ENCODE data around the gene ZAP70.

The ZAP70 gene

DNA sequence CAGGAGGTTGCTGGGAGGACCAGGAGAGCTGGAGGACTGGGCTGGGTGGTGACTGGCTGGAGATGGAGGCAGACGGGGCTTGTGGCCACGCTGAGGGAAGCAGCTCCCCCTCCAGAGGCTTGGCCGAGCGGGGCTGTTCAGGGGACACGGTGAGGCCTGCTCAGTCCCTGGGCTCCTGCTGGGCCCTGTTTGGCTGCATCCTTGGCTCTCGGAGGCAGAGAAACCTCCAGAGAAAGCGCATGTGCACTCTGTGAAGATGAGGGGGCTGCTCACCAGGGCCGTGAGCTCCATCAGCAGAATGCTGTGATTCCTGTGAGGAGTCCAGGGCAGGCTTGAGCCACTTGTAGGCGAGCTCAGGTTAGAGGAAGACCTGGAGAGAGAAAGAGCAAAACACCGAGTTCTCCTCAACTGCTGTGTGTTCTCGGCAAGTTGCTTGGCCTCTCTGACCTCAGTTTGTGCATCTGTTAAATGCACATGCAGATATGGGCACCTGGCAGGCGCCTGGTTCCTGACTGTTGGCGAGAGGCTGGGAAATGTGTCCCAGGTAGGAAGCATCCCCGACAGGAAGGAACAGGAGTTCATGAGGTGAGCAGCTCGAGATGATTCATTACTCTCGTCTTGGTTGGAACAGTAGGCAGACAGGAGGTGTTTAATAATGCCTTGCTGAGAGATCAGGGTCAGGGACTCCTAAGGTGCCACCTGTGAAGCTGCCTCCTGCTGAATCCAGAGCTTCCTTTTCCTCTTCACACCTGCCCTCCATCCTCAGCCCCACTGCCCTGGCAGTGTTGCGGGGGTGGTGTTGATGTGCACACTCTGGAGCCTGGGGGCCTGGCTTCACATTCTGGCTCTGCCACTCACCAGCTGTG lies 941 bp downstream of the ZAP70 start:
- H3F3A ChIP-seq (ENCODE audit: low read depth) = peaks cover 4% of the 10 kb centered on the region; the same call in 1 of the 2 replicates
- no peaks in the 10 kb centered on the region for H3K9me3 ChIP-seq (ENCODE audit: insufficient read depth, low read depth, low read length)
- peak overlapping the region; percentile 92 for H3K4me2 ChIP-seq (ENCODE audit: low read depth, low read length, poor library complexity, severe bottlenecking)
- peaks cover 5% of the 10 kb centered on the region for H3K27me3 ChIP-seq (ENCODE audit: insufficient read depth, low read length, poor library complexity, severe bottlenecking)
- H3K9me2 ChIP-seq (replicated peaks; ENCODE audit: low read depth, low read length) = no peaks in the 10 kb centered on the region
- H4K20me1 ChIP-seq (ENCODE audit: insufficient read depth, low read length, poor library complexity, severe bottlenecking) = peaks cover 11% of the 10 kb centered on the region
- peak overlapping the region; percentile 95 for H3K4me3 ChIP-seq (ENCODE audit: low read length, poor library complexity, severe bottlenecking)
- no peaks in the 10 kb centered on the region for H3K36me3 ChIP-seq (ENCODE audit: insufficient read depth, low read length)
- TF ChIP-seq, protein P1, sequence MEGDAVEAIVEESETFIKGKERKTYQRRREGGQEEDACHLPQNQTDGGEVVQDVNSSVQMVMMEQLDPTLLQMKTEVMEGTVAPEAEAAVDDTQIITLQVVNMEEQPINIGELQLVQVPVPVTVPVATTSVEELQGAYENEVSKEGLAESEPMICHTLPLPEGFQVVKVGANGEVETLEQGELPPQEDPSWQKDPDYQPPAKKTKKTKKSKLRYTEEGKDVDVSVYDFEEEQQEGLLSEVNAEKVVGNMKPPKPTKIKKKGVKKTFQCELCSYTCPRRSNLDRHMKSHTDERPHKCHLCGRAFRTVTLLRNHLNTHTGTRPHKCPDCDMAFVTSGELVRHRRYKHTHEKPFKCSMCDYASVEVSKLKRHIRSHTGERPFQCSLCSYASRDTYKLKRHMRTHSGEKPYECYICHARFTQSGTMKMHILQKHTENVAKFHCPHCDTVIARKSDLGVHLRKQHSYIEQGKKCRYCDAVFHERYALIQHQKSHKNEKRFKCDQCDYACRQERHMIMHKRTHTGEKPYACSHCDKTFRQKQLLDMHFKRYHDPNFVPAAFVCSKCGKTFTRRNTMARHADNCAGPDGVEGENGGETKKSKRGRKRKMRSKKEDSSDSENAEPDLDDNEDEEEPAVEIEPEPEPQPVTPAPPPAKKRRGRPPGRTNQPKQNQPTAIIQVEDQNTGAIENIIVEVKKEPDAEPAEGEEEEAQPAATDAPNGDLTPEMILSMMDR (conservative IDR thresholded peaks at IDR 0.05; ENCODE audit: low read length) = no peak
- TF ChIP-seq EZH2phosphoT487 (IDR thresholded peaks at IDR 0.05; ENCODE audit: borderline replicate concordance) = no peak
- H2AFZ ChIP-seq (ENCODE audit: low read length) = no peak overlapping the region
- H3K4me1 ChIP-seq (ENCODE audit: insufficient read depth, low read length, poor library complexity, severe bottlenecking) = peaks cover 70% of the 10 kb centered on the region
- peak overlapping the region; percentile 99 for H3K9ac ChIP-seq (ENCODE audit: low read depth, low read length, poor library complexity, severe bottlenecking)
- H3K79me2 ChIP-seq (ENCODE audit: insufficient read depth, low read length) = peaks cover 82% of the 10 kb centered on the region

DNA sequence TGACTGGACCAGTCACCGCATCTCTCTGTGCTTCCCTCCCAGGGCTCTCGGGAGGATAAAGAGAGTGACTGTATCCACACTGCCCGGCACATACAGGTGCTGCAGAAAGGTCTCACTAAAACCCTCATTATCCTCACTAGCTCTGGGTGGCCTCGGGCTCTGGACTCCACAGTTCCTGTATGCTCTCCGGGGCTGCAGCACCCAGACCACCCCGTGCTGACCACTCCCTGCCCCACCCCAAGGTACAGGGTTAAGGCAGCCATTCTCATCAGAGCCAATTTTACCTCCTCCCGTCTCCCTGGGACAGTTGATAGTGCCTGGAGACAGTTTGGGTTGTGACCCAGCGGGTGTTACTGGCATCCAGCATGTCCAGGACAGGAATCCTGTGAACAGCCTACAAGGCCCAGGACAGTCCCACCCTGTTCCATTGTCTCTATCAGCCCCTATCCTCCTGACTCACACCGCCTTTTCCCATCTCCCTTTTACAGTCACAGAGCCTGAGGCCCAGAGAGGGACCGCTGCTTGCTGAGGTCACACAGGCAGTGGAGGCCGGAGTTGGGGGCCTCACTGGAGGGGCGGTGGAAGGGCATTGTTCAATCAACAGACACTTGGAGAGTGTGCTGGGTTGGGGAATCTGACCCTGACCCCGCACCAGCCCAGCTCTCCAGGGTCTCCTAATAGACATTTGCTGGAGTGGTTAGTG lies 1.7 kb downstream of the ZAP70 start:
- peaks cover 78% of the 10 kb centered on the region for H3K4me1 ChIP-seq (ENCODE audit: insufficient read depth, low read length, poor library complexity, severe bottlenecking)
- no peaks in the 10 kb centered on the region for H3K9me3 ChIP-seq (ENCODE audit: insufficient read depth, low read depth, low read length)
- H3K27me3 ChIP-seq (ENCODE audit: insufficient read depth, low read length, poor library complexity, severe bottlenecking) = peaks cover 5% of the 10 kb centered on the region
- peak overlapping the region; percentile 92 for H3K4me2 ChIP-seq (ENCODE audit: low read depth, low read length, poor library complexity, severe bottlenecking)
- peaks cover 4% of the 10 kb centered on the region for H3K36me3 ChIP-seq (ENCODE audit: insufficient read depth, low read length)
- H4K20me1 ChIP-seq (ENCODE audit: insufficient read depth, low read length, poor library complexity, severe bottlenecking) = peaks cover 17% of the 10 kb centered on the region
- TF ChIP-seq, protein P1 (conservative IDR thresholded peaks at IDR 0.05; ENCODE audit: low read length) = no peak
- no peak for TF ChIP-seq EZH2phosphoT487 (IDR thresholded peaks at IDR 0.05; ENCODE audit: borderline replicate concordance)
- peaks cover 9% of the 10 kb centered on the region; the same call in 1 of the 2 replicates for H3F3A ChIP-seq (ENCODE audit: low read depth)
- peak overlapping the region; percentile 95 for H3K4me3 ChIP-seq (ENCODE audit: low read length, poor library complexity, severe bottlenecking)
- peak overlapping the region; percentile 99 for H3K9ac ChIP-seq (ENCODE audit: low read depth, low read length, poor library complexity, severe bottlenecking)
- no peak overlapping the region for H2AFZ ChIP-seq (ENCODE audit: low read length)
- no peaks in the 10 kb centered on the region for H3K9me2 ChIP-seq (replicated peaks; ENCODE audit: low read depth, low read length)
- H3K79me2 ChIP-seq (ENCODE audit: insufficient read depth, low read length) = peaks cover 90% of the 10 kb centered on the region

DNA sequence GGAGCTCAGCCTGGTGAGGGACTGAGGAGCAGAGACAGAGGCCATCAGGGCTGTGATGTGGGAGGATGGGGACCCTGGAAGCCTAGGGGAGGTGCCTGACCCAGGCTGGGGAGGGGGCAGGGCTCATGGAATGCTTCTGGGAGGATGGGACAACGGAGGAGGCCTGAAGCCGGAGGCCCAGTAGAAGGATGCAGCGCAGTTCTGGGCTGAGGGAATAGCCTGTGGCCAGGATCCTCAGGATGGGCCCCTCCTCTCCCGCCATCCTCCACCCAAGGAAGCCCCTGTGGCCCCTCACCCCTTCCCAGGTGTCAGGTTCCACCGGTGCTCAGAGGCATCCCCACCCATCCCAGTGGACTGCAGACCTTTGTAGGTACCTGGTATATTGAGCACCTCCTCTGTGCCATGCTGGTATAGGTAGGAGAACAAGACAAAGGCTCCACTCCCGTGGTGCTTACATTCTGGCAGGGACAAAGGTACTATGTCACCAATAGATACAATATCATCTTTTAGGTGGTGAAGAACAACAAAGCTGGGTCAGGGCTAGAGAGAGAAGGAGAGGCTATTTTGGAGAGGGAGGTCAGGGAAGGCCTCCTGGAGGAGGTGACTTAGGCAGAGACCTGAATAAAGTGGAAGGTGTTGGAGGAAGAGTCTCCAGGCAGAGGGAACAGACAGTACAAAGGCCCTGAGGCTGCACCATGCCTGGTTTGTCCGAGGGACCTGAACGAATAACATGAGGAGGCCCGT lies 2.7 kb downstream of the ZAP70 start:
- H3K4me2 ChIP-seq (ENCODE audit: low read depth, low read length, poor library complexity, severe bottlenecking) = peak overlapping the region; percentile 92
- H3K9me2 ChIP-seq (replicated peaks; ENCODE audit: low read depth, low read length) = no peaks in the 10 kb centered on the region
- H2AFZ ChIP-seq (ENCODE audit: low read length) = no peak overlapping the region
- H3K9ac ChIP-seq (ENCODE audit: low read depth, low read length, poor library complexity, severe bottlenecking) = peak overlapping the region; percentile 99
- TF ChIP-seq, protein P1 (conservative IDR thresholded peaks at IDR 0.05; ENCODE audit: low read length) = no peak
- TF ChIP-seq EZH2phosphoT487 (IDR thresholded peaks at IDR 0.05; ENCODE audit: borderline replicate concordance) = no peak
- peaks cover 25% of the 10 kb centered on the region for H4K20me1 ChIP-seq (ENCODE audit: insufficient read depth, low read length, poor library complexity, severe bottlenecking)
- H3F3A ChIP-seq (ENCODE audit: low read depth) = peaks cover 9% of the 10 kb centered on the region; the same call in 1 of the 2 replicates
- peaks cover 96% of the 10 kb centered on the region for H3K79me2 ChIP-seq (ENCODE audit: insufficient read depth, low read length)
- peaks cover 9% of the 10 kb centered on the region for H3K36me3 ChIP-seq (ENCODE audit: insufficient read depth, low read length)
- H3K27me3 ChIP-seq (ENCODE audit: insufficient read depth, low read length, poor library complexity, severe bottlenecking) = peaks cover 5% of the 10 kb centered on the region
- H3K4me3 ChIP-seq (ENCODE audit: low read length, poor library complexity, severe bottlenecking) = peak overlapping the region; percentile 95
- peaks cover 81% of the 10 kb centered on the region for H3K4me1 ChIP-seq (ENCODE audit: insufficient read depth, low read length, poor library complexity, severe bottlenecking)
- H3K9me3 ChIP-seq (ENCODE audit: insufficient read depth, low read depth, low read length) = no peaks in the 10 kb centered on the region

All from Loucy (cell line).